Measurements from ENCODE around the gene PNMA1. TPM values are rescaled to one million over a fixed set of nuclear protein-coding genes. Genes with fewer than 3 reads are reported as not detected.
"Not testable (repeated sequence)": the region's sequence is repeated elsewhere in the genome, so short reads cannot be mapped to it uniquely, and the experiment has no call there.

The PNMA1 gene
- total RNA-seq, 1 donor = 31.1 TPM

DNA sequence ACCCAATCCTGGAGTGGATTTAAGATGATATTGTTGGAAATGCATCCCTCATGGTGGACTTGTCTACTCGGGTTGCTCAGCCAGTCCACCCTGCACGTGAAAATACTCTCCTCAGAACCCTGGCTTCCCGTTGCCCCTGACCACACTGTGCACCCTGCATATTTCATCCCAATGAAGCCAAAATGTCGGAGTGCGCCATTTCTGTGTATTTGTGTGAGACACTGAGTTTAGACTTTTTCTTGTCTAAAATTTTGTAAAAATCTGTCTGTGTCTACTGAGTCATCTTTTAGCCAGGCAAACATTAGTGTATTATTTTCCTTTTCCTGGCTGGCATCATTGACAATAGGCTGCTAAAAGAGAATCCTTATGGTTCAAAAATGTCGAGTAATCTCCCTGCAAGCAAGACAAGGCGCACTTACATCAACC, 485 bp upstream of the PNMA1 start:
- TF ChIP-seq, protein P1, sequence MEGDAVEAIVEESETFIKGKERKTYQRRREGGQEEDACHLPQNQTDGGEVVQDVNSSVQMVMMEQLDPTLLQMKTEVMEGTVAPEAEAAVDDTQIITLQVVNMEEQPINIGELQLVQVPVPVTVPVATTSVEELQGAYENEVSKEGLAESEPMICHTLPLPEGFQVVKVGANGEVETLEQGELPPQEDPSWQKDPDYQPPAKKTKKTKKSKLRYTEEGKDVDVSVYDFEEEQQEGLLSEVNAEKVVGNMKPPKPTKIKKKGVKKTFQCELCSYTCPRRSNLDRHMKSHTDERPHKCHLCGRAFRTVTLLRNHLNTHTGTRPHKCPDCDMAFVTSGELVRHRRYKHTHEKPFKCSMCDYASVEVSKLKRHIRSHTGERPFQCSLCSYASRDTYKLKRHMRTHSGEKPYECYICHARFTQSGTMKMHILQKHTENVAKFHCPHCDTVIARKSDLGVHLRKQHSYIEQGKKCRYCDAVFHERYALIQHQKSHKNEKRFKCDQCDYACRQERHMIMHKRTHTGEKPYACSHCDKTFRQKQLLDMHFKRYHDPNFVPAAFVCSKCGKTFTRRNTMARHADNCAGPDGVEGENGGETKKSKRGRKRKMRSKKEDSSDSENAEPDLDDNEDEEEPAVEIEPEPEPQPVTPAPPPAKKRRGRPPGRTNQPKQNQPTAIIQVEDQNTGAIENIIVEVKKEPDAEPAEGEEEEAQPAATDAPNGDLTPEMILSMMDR (IDR thresholded peaks at IDR 0.05; ENCODE audit: insufficient read depth, low read depth, low read length) = no peak
- DNase-seq (ENCODE audit: low read depth) = no peak
- peak overlapping the region; percentile 82 for H3K4me3 ChIP-seq (ENCODE audit: low read depth, low read length)

DNA sequence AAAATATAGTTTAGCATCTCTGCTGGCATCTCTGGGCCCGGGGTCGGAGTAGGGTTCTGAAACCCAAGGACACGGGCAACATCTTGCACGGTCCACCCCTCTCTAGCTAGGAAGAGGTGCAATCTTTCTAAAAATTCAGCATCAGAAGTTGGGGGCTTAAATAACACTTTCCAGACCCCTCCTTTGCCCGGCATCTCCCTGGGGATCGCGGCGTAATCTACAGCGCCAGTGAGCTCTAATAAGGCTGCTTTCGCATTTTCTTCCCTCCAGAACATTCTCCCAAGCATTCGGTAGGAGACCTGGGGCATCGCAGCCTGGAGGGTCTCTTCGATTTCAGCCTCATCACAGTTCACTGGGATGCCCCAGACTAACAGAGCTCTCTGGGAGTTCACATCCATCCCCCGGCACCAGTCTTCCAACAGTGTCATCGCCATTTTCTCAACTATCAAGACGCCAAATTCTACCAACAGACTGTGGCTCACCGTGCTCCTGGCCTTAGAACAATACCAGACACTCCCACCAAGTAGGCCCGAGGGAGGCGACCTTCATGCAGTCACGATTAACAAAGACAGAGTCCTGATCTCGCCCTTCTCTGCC, 880 bp downstream of the PNMA1 start:
- TF ChIP-seq, protein P1 (IDR thresholded peaks at IDR 0.05; ENCODE audit: insufficient read depth, low read depth, low read length) = no peak
- DNase-seq (ENCODE audit: low read depth) = no peak

GRCh38 chr14:73712540-73713180, 1.5 kb downstream of the PNMA1 start:
- peak; percentile 29 for DNase-seq (ENCODE audit: low read depth)
- TF ChIP-seq, protein P1 (IDR thresholded peaks at IDR 0.05; ENCODE audit: insufficient read depth, low read depth, low read length) = no peak
- peak overlapping the region; percentile 82 for H3K4me3 ChIP-seq (ENCODE audit: low read depth, low read length)

More for the DNA sequence above, 880 bp downstream of the PNMA1 start:
- H3K4me3 ChIP-seq (ENCODE audit: low read depth, low read length) = peak overlapping the region; percentile 82

- TF ChIP-seq, protein P1 (IDR thresholded peaks at IDR 0.05; ENCODE audit: insufficient read depth, low read depth, low read length) = no peak
- peak; percentile 68 for DNase-seq (ENCODE audit: low read depth)
- peak overlapping the region; percentile 82 for H3K4me3 ChIP-seq (ENCODE audit: low read depth, low read length)
These were observed 2.1 kb downstream of the PNMA1 start for GRCh38 chr14:73712071-73712506.

DNA sequence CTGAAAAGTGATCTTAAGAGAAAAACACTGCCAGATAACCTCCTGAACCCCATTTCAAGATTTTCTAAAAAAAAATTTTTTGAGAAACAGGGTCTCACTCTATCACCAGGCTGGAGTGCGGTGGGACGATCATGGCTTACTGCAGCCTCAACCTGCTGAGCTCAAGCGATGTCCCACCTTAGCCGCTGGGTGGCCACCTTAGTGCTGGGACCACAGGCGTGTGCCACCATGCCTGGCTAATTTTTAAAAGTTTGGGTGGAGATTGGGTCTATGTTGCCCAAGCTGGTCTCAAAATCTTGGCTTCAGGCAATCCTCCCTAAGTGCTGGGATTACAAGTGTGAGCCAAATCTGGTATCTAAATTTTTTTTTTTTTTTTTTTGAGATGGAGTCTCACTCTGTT, 3.4 kb downstream of the PNMA1 start:
- TF ChIP-seq, protein P1 (IDR thresholded peaks at IDR 0.05; ENCODE audit: insufficient read depth, low read depth, low read length) = no peak
- no peak for DNase-seq (ENCODE audit: low read depth)
- H3K4me3 ChIP-seq (ENCODE audit: low read depth, low read length) = no peak overlapping the region

- no peak for DNase-seq (ENCODE audit: low read depth)
- TF ChIP-seq, protein P1 (IDR thresholded peaks at IDR 0.05; ENCODE audit: insufficient read depth, low read depth, low read length) = no peak
These were observed 4.2 kb downstream of the PNMA1 start for GRCh38 chr14:73709904-73710469.

DNA sequence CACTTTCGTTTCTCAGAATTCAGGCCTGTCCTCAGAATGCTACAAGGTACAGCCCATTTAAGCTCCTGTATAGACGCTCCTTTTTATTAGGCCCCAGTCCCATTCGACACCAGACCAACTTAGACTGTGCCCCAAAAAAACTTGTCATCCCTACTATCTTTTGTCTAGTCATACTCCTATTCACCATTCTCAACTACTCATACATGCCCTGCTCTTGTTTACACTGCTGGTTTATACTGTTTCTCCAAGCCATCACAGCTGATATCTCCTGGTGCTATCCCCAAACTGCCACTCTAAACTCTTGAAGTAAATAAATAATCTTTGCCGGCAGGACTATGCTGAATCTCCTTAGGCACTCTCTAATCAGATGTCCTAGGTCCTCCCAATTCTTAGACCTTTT, 6.1 kb downstream of the PNMA1 start:
- DNase-seq (ENCODE audit: low read depth); H3K4me3 ChIP-seq (ENCODE audit: low read depth, low read length): not testable (repeated sequence)

More at GRCh38 chr14:73709904-73710469, 4.2 kb downstream of the PNMA1 start:
- no peak overlapping the region for H3K4me3 ChIP-seq (ENCODE audit: low read depth, low read length)
